Measurements from ENCODE around the gene ULK1.

GRCh38 chr12:131959116-131959515 is 64.7 kb downstream of the ULK1 start:
- no peak for TF ChIP-seq POLR2A (IDR thresholded peaks at IDR 0.05; ENCODE audit: low read depth, low read length)
- TF ChIP-seq TAF1 (IDR thresholded peaks at IDR 0.05; ENCODE audit: low read depth, low read length) = no peak
- no peak for TF ChIP-seq POLR2AphosphoS5 (IDR thresholded peaks at IDR 0.05; ENCODE audit: low read depth, low read length)
